ENCODE results near the gene OTOP2. TPM values are rescaled to one million over a fixed set of nuclear protein-coding genes. Genes with fewer than 3 reads are reported as not detected.

Gene OTOP2
- total RNA-seq, 4 donors from 2014 or later, result 0.44 TPM; not detected in 3

- no peak for TF ChIP-seq CTCF (IDR thresholded peaks at IDR 0.05; ENCODE audit: low read depth)
These were observed 28.5 kb downstream of the OTOP2 start for GRCh38 chr17:74952431-74953133.

- no peak for TF ChIP-seq CTCF (IDR thresholded peaks at IDR 0.05; ENCODE audit: low read depth)
These were observed 29.1 kb downstream of the OTOP2 start for GRCh38 chr17:74953134-74953687.

- TF ChIP-seq CTCF (IDR thresholded peaks at IDR 0.05; ENCODE audit: low read depth), result no peak
These were observed 30.0 kb downstream of the OTOP2 start for GRCh38 chr17:74954115-74954514.

- TF ChIP-seq CTCF (IDR thresholded peaks at IDR 0.05; ENCODE audit: low read depth), result no peak
These were observed 30.8 kb downstream of the OTOP2 start for GRCh38 chr17:74954665-74955421.

- no peak for TF ChIP-seq CTCF (IDR thresholded peaks at IDR 0.05; ENCODE audit: low read depth)
These were observed 32.0 kb downstream of the OTOP2 start for GRCh38 chr17:74956093-74956492.

GRCh38 chr17:74957935-74958740 lies 34.1 kb downstream of the OTOP2 start:
- no peak for TF ChIP-seq CTCF (IDR thresholded peaks at IDR 0.05; ENCODE audit: low read depth)

Measured in subcutaneous adipose tissue (tissue), 4 donors.